Central memory CD8-positive, alpha-beta T cell (primary cell): ENCODE results near the gene SMYD4.

Source experiments
- ATAC-seq: fragments of 150-1000 bp; cut with Tn5 transposase; replicated peaks from 2 replicates; pipeline ENCODE4 v1.10.0; 2022; ENCODE audit warnings: mild to moderate bottlenecking, moderate FRiP score, moderate number of reproducible peaks; ENCODE audit not compliant: poor library complexity, severe bottlenecking; ENCODE audit errors: extremely low read depth
- DNase-seq, 2 donors: peaks; one replicate each; pipeline ENCODE4 v3.0.0; 2021; ENCODE audit warnings: low spot score in 2 of 2
- H3K27ac Mint-ChIP-seq: one replicate; pipeline ENCODE4 v1.8.0; 2022; ENCODE audit warnings: low read depth, mild to moderate bottlenecking, moderate library complexity, mixed read lengths
- H3K27me3 Mint-ChIP-seq: one replicate; pipeline ENCODE4 v1.8.0; 2022; ENCODE audit warnings: mixed read lengths
- H3K36me3 Mint-ChIP-seq: one replicate; pipeline ENCODE4 v1.8.0; 2022; ENCODE audit warnings: mild to moderate bottlenecking, moderate library complexity, mixed read lengths; ENCODE audit not compliant: insufficient read depth
- H3K4me1 Mint-ChIP-seq: one replicate; pipeline ENCODE4 v1.8.0; 2022; ENCODE audit warnings: mixed read lengths
- H3K4me3 Mint-ChIP-seq: one replicate; pipeline ENCODE4 v1.8.0; 2022; ENCODE audit warnings: mild to moderate bottlenecking, moderate library complexity, mixed read lengths
- H3K9me3 Mint-ChIP-seq: one replicate; pipeline ENCODE4 v1.8.0; 2022; ENCODE audit warnings: mixed read lengths

Gene SMYD4

DNA sequence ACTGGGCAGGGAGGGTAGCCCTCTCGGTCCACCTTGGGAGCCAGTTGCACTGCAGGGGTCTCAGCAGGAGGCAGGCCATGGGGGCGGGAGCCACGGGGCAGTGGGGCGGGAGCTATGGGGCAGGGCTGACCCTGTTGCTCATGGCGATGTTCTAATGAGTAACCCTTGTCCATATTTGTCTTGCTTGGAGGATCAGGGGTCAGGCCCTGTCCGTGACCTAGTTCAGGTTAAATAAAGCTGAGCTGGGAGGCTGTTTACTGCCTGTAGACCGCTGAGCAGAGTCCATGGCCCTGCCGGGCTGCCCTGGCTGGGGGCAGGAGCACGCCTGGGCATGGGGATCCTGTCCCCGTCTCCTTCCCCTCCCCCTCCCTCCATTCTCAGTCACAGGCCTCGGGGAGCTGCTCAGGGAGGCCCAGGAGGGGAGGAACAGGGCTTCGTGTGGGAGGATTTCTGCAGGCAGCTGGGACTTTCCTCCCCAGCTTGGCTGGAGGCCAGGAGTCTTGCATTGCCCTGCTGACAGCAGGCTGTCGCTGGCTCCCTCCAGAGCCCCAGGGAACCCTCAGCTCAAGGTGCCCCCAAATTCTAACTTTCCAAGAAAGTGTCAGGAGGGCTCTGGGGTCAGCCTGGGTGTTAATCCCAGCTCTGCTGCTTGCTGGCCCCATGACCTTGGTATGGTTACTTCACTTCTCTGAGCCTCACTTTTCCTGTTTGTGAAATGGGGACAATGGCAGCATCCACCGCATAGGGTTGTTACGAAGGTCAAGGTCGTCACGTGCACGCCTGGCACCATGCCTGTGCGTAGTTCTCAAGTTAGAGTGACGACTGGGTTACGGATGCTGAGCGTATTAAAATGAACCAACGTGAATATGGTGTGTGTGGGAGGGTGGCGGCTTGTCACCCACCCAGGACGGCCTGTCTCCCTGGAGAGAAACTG, 93.1 kb downstream of the SMYD4 start:
- H3K9me3 Mint-ChIP-seq = no peaks in the 10 kb centered on the region
- H3K4me3 Mint-ChIP-seq = no peak overlapping the region
- DNase-seq (no peak), ATAC-seq (no peak)
- no peak overlapping the region for H3K27ac Mint-ChIP-seq
- peaks cover 8% of the 10 kb centered on the region for H3K36me3 Mint-ChIP-seq
- H3K4me1 Mint-ChIP-seq = no peaks in the 10 kb centered on the region
- H3K27me3 Mint-ChIP-seq = no peaks in the 10 kb centered on the region

- no peaks in the 10 kb centered on the region for H3K27me3 Mint-ChIP-seq
- no peaks in the 10 kb centered on the region for H3K4me1 Mint-ChIP-seq
- peaks cover 8% of the 10 kb centered on the region for H3K36me3 Mint-ChIP-seq
- ATAC-seq (no peak), DNase-seq (no peak)
- H3K4me3 Mint-ChIP-seq = no peak overlapping the region
- H3K27ac Mint-ChIP-seq = no peak overlapping the region
- no peaks in the 10 kb centered on the region for H3K9me3 Mint-ChIP-seq
Observed at GRCh38 chr17:1735834-1736347, 93.8 kb downstream of the SMYD4 start.

DNA sequence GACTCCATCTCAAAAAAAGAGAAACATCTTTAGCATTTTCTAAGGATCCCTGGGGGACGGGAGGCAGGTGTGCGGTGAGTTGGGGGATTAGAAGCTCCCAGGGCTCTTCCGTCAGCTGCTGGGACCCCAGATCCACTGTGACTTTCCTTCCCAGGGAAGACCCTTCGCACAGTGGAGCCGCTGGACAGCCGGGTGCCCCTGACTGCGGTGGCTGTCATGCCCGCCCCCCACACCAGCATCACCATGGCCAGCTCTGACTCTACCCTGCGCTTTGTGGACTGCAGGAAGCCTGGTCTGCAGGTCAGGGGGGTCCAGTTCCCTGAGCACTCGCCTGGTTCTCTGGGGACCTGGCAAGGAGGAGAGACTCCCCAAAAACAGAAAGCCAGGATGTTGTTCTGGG, 94.3 kb downstream of the SMYD4 start:
- H3K4me1 Mint-ChIP-seq = no peaks in the 10 kb centered on the region
- H3K27ac Mint-ChIP-seq = no peak overlapping the region
- ATAC-seq (no peak), DNase-seq (no peak)
- H3K36me3 Mint-ChIP-seq = peaks cover 8% of the 10 kb centered on the region
- no peaks in the 10 kb centered on the region for H3K27me3 Mint-ChIP-seq
- H3K9me3 Mint-ChIP-seq = no peaks in the 10 kb centered on the region
- no peak overlapping the region for H3K4me3 Mint-ChIP-seq

DNA sequence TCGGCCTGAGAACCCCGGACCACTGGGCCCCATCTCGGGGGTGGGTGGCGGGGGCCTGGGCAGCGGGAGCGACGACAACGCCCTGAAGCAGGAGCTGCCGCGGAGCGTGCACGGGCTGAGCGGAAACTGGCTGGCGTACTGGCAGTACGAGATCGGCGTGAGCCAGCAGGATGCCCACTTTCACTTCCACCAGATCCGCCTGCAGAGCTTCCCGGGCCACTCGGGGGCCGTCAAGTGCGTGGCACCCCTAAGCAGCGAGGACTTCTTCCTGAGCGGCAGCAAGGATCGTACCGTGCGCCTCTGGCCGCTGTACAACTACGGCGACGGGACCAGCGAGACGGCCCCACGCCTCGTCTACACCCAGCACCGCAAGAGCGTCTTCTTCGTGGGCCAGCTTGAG, 95.9 kb downstream of the SMYD4 start:
- DNase-seq (no peak), ATAC-seq (no peak)
- Mint-ChIP-seq H3K27me3 (no peaks in the 10 kb centered on the region), H3K9me3 (no peaks in the 10 kb centered on the region), H3K27ac (no peak overlapping the region), H3K4me3 (no peak overlapping the region), H3K36me3 (peaks cover 14% of the 10 kb centered on the region), H3K4me1 (peaks cover 10% of the 10 kb centered on the region)

DNA sequence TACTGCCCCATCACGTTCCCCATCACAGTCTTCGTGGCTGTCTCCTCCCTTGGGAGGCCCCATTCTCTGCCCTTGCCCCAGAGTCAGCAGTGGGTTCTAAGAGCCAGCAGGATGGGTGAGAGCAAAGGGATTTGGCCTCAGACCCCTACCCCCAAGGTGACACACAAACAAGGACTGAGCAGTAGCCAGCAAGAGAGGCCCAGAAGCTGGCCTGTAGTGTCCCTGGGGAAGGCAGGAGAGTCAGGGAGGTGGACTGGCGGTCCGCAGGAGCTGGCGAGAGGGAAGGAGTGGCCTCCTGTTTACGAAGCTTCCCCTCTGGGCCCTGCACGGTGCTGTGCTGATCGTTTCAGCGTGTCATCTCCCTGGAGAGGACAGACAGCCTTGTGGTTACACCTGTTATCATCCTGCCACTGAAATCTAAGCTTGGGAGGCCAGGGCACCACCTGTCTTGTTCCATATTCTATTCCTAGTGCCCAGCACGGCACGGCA, 96.8 kb downstream of the SMYD4 start:
- Mint-ChIP-seq H3K9me3 (no peaks in the 10 kb centered on the region), H3K36me3 (peaks cover 13% of the 10 kb centered on the region), H3K4me1 (peaks cover 18% of the 10 kb centered on the region), H3K27ac (no peak overlapping the region), H3K4me3 (no peak overlapping the region), H3K27me3 (no peaks in the 10 kb centered on the region)
- ATAC-seq (no peak), DNase-seq (no peak)

DNA sequence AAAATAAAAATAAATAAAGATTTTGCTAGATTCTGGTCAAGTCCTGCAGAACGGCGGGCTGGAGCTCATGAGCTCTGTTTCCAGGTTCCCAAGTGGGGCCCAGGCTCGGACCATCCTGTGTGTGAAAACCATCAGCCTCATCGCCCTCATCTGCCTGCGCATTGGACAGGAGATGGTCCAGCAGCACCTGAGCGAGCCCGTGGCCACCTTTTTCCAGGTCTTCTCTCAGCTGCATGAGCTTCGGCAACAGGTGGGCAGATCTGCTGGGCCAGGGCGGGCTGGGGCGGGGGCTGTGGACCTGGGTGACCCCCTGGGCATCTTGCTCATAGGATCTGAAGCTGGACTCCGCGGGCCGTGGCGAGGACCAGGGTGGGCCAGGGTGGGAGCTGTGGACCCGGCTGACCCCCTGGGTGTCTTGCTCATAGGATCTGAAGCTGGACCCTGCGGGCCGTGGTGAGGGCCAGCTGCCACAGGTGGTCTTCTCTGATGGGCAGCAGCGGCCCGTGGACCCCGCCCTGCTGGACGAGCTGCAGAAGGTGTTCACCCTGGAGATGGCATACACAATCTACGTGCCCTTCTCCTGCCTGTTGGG, 97.4 kb downstream of the SMYD4 start:
- ATAC-seq (no peak), DNase-seq (no peak)
- Mint-ChIP-seq H3K4me3 (no peak overlapping the region), H3K27me3 (no peaks in the 10 kb centered on the region), H3K4me1 (peaks cover 19% of the 10 kb centered on the region), H3K36me3 (peaks cover 13% of the 10 kb centered on the region), H3K27ac (no peak overlapping the region), H3K9me3 (no peaks in the 10 kb centered on the region)

- Mint-ChIP-seq H3K9me3 (no peaks in the 10 kb centered on the region), H3K4me3 (no peak overlapping the region), H3K4me1 (peaks cover 19% of the 10 kb centered on the region), H3K27ac (no peak overlapping the region), H3K36me3 (peaks cover 11% of the 10 kb centered on the region), H3K27me3 (no peaks in the 10 kb centered on the region)
- DNase-seq (no peak), ATAC-seq (no peak)
Observed at GRCh38 chr17:1731194-1731506, 98.6 kb downstream of the SMYD4 start.

DNA sequence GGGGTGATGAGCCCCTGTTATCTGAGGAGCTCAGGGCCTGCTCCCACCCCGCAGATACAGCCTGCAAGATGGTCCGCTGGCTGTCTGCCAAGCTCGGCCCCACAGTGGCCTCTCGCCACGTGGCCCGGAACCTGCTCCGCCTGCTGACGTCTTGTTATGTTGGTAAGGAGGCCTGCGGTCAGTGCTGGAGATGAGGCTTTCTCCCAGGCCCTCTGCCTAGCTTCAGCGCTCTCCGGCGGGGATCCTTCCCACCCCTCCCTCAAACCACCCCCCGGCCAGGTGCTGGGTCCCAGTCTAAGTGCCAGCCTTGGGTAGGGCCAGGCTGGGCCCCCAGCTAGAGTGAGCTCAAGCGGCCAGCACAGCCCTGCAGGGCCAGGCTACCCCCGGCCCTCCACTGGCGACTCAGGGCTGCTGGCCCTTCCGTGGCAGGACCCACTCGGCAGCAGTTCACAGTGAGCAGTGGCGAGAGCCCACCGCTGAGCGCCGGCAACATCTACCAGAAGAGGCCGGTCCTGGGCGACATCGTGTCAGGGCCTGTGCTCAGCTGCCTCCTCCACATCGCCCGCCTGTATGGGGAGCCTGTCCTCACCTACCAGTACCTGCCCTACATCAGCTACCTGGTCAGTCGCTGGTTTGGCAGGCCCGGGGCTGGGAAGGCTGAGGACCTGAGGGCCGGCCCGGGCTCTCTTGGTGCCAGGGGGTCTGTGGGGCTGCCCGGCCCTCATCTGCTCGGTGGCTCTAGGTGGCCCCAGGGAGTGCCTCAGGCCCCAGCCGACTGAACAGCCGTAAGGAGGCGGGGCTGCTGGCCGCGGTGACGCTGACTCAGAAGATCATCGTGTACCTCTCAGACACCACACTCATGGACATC, 99.1 kb downstream of the SMYD4 start:
- Mint-ChIP-seq H3K27me3 (no peaks in the 10 kb centered on the region), H3K9me3 (no peaks in the 10 kb centered on the region), H3K36me3 (peaks cover 11% of the 10 kb centered on the region), H3K4me1 (peaks cover 22% of the 10 kb centered on the region), H3K27ac (no peak overlapping the region), H3K4me3 (no peak overlapping the region)
- DNase-seq (no peak), ATAC-seq (no peak)

DNA sequence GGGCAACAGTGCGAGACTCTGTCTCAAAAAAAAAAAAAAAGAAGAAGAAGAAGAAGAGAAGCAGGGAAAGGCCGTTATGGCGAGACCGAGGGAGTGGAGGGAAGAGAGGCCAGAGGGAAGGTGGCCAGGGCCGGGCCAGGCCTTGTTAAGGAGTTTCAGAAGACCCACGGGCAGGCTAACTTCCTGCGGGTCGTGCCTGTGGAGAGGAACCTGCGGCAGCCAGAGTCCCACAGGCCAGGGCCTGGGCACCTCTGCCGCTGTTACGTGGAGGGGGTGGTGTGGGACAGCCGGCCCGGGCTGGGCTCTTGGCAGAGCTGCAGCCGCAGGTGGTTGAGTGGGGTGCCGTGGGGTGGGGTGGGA, 99.8 kb downstream of the SMYD4 start:
- H3K4me3 Mint-ChIP-seq = no peak overlapping the region
- no peak for DNase-seq

More for the DNA sequence above, 99.8 kb downstream of the SMYD4 start:
- ATAC-seq = no peak
- H3K27me3 Mint-ChIP-seq = no peaks in the 10 kb centered on the region
- no peaks in the 10 kb centered on the region for H3K9me3 Mint-ChIP-seq
- H3K27ac Mint-ChIP-seq = peak overlapping the region; percentile 30
- H3K36me3 Mint-ChIP-seq = peaks cover 11% of the 10 kb centered on the region
- H3K4me1 Mint-ChIP-seq = peaks cover 27% of the 10 kb centered on the region
